ENCODE data around the gene DHPS. TPM values are rescaled to one million over a fixed set of nuclear protein-coding genes. Genes with fewer than 3 reads are reported as not detected.

DHPS gene
- total RNA-seq, 2 donors from 2014 or later: 55.8 to 136 TPM

DNA sequence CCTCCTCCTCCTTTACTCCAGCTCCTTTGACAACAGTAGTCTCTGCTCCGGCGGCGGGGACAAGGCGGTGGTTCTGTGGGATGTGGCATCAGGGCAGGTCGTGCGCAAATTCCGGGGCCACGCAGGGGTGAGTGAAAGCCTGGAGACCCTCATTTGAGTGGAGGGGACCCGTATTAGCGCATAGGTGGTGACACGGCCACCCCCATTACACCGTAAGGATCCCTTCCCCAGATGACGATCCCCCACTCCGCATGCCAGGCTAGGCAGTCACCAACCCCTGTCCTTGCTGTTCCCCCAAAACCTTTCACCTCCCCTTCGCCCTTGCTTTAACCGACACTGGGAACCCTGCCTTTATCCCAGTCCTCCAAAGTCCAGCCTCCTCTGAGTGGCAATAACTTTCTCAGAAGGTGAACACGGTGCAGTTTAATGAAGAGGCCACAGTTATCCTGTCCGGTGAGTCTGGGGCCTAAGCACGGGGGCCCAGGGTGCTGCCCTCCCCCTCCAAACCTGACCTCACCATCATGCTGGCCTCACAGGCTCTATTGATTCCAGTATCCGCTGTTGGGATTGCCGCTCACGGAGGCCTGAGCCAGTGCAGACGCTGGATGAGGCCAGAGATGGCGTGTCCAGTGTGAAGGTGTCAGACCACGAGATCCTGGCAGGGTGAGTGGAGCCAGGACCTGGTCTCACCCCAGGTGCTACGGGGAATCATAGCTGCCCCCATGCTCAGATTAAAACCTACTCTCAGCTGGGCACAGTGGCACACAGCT lies 11.3 kb downstream of the DHPS start:
- Histone ChIP-seq H3K4me1 (peaks cover 49% of the 10 kb centered on the region), H3K9me3 (no peaks in the 10 kb centered on the region), H3K36me3 (replicated peaks in 1 of 2; ENCODE audit: insufficient read depth in 1 of 2, low read depth in 2 of 2) (peaks cover 0 to 9% of the 10 kb centered on the region in 2 donors), H3K4me3 (peak overlapping the region; percentile 87 to 98), H3K27me3 (no peaks in the 10 kb centered on the region), H3K27ac (peak overlapping the region in 3 of 4 donors; percentile 92 to 97 (median 93))
- no peak for TF ChIP-seq POLR2A (IDR thresholded peaks at IDR 0.05)
- TF ChIP-seq, protein P1, sequence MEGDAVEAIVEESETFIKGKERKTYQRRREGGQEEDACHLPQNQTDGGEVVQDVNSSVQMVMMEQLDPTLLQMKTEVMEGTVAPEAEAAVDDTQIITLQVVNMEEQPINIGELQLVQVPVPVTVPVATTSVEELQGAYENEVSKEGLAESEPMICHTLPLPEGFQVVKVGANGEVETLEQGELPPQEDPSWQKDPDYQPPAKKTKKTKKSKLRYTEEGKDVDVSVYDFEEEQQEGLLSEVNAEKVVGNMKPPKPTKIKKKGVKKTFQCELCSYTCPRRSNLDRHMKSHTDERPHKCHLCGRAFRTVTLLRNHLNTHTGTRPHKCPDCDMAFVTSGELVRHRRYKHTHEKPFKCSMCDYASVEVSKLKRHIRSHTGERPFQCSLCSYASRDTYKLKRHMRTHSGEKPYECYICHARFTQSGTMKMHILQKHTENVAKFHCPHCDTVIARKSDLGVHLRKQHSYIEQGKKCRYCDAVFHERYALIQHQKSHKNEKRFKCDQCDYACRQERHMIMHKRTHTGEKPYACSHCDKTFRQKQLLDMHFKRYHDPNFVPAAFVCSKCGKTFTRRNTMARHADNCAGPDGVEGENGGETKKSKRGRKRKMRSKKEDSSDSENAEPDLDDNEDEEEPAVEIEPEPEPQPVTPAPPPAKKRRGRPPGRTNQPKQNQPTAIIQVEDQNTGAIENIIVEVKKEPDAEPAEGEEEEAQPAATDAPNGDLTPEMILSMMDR (IDR thresholded peaks at IDR 0.05): no peak
- 28 to 31% methylated on average over 18 to 26 of the region's 26 CpGs for WGBS, 2 donors
- no peak for ATAC-seq
- DNase-seq: no peak
- intact Hi-C loops (cut with DNase I): no loop called here

DNA sequence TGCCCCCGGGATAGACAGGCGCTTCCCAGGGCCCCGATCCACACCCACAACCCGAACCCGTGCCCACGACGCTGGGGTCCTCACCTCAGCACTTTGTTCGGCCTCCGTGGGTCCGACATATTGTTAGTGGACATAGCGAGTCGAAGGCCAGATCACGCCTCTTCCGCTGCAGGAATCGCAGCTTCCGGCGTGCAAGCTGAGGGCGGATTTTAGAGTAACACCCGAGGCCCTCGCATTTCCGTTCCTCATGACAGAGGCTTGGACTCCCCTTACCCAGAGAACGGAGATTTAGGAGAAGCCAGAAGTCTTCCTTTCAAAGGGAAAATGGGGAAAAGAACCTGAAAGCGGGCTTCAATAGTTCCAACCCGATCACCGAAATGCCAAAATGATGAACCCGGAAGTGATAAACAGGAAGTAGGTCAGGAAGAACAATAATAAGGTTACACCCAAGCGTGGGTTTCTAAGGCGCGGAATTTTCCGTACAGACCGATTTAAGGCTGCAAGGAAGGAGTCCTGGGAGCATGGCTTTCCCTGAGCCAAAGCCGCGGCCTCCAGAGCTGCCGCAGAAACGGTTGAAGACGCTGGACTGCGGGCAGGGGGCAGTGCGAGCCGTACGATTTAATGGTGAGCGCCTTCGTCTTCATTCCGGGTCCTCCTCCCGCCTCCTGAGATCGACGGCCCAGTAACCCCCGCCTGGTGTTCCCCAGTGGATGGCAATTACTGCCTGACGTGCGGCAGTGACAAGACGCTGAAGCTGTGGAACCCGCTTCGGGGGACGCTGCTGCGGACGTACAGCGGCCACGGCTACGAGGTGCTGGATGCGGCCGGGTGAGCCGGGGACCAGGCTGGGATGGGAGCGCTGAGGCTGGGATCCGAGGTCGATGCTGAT lies 12.2 kb downstream of the DHPS start:
- no peaks in the 10 kb centered on the region for H3K9me3 ChIP-seq
- H3K4me3 ChIP-seq: peak overlapping the region; percentile 87 to 98
- DNase-seq: peak; percentile 81 to 83 (median 82)
- 0% methylated on average over 48 to 64 of the region's 64 CpGs for WGBS, 2 donors
- H3K36me3 ChIP-seq (replicated peaks in 1 of 2; ENCODE audit: insufficient read depth in 1 of 2, low read depth in 2 of 2): peaks cover 0 to 2% of the 10 kb centered on the region in 2 donors
- H3K27me3 ChIP-seq: no peaks in the 10 kb centered on the region
- TF ChIP-seq POLR2A (IDR thresholded peaks at IDR 0.05): peak in 2 of 3 donors; percentile 58 to 62
- TF ChIP-seq, protein P1 (IDR thresholded peaks at IDR 0.05): peak in 1 of 7 experiments; percentile 4
- H3K4me1 ChIP-seq: peaks cover 50% of the 10 kb centered on the region
- H3K27ac ChIP-seq: peak overlapping the region; percentile 92 to 97 (median 92)
- peak; percentile 73 for ATAC-seq
- intact Hi-C loops (cut with DNase I): no loop called here

DNA sequence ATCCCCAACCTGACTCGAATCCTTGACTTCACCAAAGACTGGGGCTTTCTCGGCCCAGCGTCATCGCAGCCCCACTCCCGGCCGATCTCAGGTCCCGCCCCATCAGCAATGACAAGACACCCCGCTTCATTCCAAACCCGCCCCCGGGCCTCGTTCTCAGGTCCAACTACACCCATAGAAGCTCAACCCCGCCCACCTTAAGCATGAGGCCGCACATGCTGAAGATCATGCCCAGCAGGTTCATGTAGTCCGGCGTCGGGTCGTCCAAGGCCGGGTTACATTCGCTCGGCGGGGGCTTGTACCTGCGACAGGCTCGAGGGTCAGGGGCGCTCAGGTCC lies 12.8 kb downstream of the DHPS start:
- peaks cover 0 to 1% of the 10 kb centered on the region in 2 donors for H3K36me3 ChIP-seq (replicated peaks in 1 of 2; ENCODE audit: insufficient read depth in 1 of 2, low read depth in 2 of 2)
- DNase-seq (peak; percentile 43 to 57 (median 49)), ATAC-seq (peak; percentile 8)
- 0% methylated on average over 11 to 24 of the region's 24 CpGs for WGBS, 2 donors
- H3K9me3 ChIP-seq: no peaks in the 10 kb centered on the region
- no peak for TF ChIP-seq POLR2A (IDR thresholded peaks at IDR 0.05)
- TF ChIP-seq, protein P1 (IDR thresholded peaks at IDR 0.05): no peak
- H3K4me3 ChIP-seq: peak overlapping the region; percentile 87 to 98
- no peaks in the 10 kb centered on the region for H3K27me3 ChIP-seq
- intact Hi-C loops (cut with DNase I): no loop called here
- H3K27ac ChIP-seq: peak overlapping the region; percentile 92 to 97 (median 92)
- H3K4me1 ChIP-seq: peaks cover 50% of the 10 kb centered on the region

DNA sequence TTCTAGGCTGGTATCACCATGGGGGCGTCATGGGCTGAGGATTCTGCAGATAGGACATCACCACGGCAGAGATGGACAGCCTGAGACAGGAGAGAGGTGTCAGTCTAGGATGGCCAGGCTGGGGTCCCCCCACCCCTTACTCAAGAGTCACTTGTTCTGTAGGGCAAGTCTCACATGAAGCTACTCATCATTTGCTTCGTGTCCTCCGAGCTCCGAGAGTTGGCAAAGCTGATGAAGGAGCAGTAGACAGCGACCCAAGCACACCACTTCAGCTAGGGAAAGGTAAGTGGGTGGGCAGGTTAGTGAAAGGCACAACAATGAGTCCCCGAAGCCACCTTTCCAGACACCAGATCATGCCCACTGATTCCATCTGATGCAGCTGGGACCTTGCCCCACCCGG lies 13.3 kb downstream of the DHPS start:
- 47 to 72% methylated on average over 6 to 8 of the region's 8 CpGs for WGBS, 2 donors
- peak overlapping the region in 1 of 2 donors; percentile 87 for H3K4me3 ChIP-seq
- no peaks in the 10 kb centered on the region for H3K27me3 ChIP-seq
- no peaks in the 10 kb centered on the region for H3K9me3 ChIP-seq
- H3K4me1 ChIP-seq: peaks cover 50% of the 10 kb centered on the region
- DNase-seq (no peak), ATAC-seq (no peak)
- TF ChIP-seq, protein P1 (IDR thresholded peaks at IDR 0.05): no peak
- no peak for TF ChIP-seq POLR2A (IDR thresholded peaks at IDR 0.05)
- H3K36me3 ChIP-seq (replicated peaks in 1 of 2; ENCODE audit: insufficient read depth in 1 of 2, low read depth in 2 of 2): peaks cover 3 to 6% of the 10 kb centered on the region in 2 donors
- H3K27ac ChIP-seq: peak overlapping the region; percentile 92 to 97 (median 92)
- intact Hi-C loops (cut with DNase I): no loop called here
